PC-9 (cell line): ENCODE results near the gene CCNT2.

ENCODE experiments used
- CTCF ChIP-seq: fragments of 200-600 bp; sonication (generic); conservative IDR thresholded peaks from 2 replicates; pipeline ENCODE4 v1.6.1; 2017; ENCODE audit warnings: mixed run types, antibody characterized with exemption, mild to moderate bottlenecking, moderate library complexity
- EZH2 ChIP-seq: fragments of 200-600 bp; sonication (generic); IDR thresholded peaks from 2 replicates; pipeline ENCODE4 v1.8.0; 2017; ENCODE audit warnings: antibody characterized with exemption, low read depth

GRCh38 chr2:134910763-134911399, 7.7 kb upstream of the CCNT2 start:
- TF ChIP-seq CTCF: no peak
- no peak for TF ChIP-seq EZH2
